Smooth muscle cell (in vitro differentiated cells): ENCODE data around the gene USP3. TPM values are rescaled to one million over a fixed set of nuclear protein-coding genes. Genes with fewer than 3 reads are reported as not detected.

Experiments
- DNase-seq: peaks from one replicate; lab custom pipeline; 2025; ENCODE audit not compliant: unreplicated experiment; lab: John Stamatoyannopoulos, UW
- H2AFZ ChIP-seq: fragments of 200-600 bp; sonication (generic); 2 replicates; pipeline ENCODE4 v1.6.0; 2016; ENCODE audit warnings: antibody characterized with exemption, low read depth, mild to moderate bottlenecking
- H3F3A ChIP-seq: fragments of 200-600 bp; sonication (generic); 2 replicates; pipeline ENCODE4 v1.6.0; 2017; ENCODE audit warnings: antibody characterized with exemption, low read depth
- H3K27ac ChIP-seq: fragments of 200-600 bp; sonication (generic); 2 replicates; pipeline ENCODE4 v1.5.1; 2016; ENCODE audit warnings: low read depth, mild to moderate bottlenecking
- H3K27me3 ChIP-seq: fragments of 200-600 bp; sonication (generic); 2 replicates; pipeline ENCODE4 v1.6.1; 2016; ENCODE audit warnings: low read depth, mild to moderate bottlenecking
- H3K36me3 ChIP-seq: fragments of 200-600 bp; sonication (generic); 2 replicates; pipeline ENCODE4 v1.5.1; 2016; ENCODE audit warnings: low read depth
- H3K4me1 ChIP-seq: fragments of 200-600 bp; sonication (generic); 2 replicates; pipeline ENCODE4 v1.5.1; 2016; ENCODE audit warnings: low read depth
- H3K4me2 ChIP-seq: fragments of 200-600 bp; sonication (generic); 2 replicates; pipeline ENCODE4 v1.6.0; 2016; ENCODE audit warnings: mild to moderate bottlenecking
- H3K4me3 ChIP-seq: fragments of 200-600 bp; sonication (generic); 2 replicates; pipeline ENCODE4 v1.5.1; 2016; ENCODE audit warnings: mild to moderate bottlenecking
- H3K79me2 ChIP-seq: fragments of 200-600 bp; sonication (generic); 2 replicates; pipeline ENCODE4 v1.6.0; 2016; ENCODE audit warnings: low read depth, mild to moderate bottlenecking
- H3K9ac ChIP-seq: fragments of 200-600 bp; sonication (generic); 2 replicates; pipeline ENCODE4 v1.6.0; 2016; ENCODE audit warnings: low read depth
- H3K9me3 ChIP-seq: fragments of 200-600 bp; sonication (generic); replicated peaks from 2 replicates; pipeline ENCODE4 v1.5.1; 2016; ENCODE audit warnings: low read depth
- H4K20me1 ChIP-seq: fragments of 200-600 bp; sonication (generic); 2 replicates; pipeline ENCODE4 v1.6.0; 2016; ENCODE audit warnings: low read depth
- CTCF ChIP-seq: fragments of 200-600 bp; sonication (generic); IDR thresholded peaks from 2 replicates; pipeline ENCODE4 v1.5.1; 2017; ENCODE audit warnings: borderline replicate concordance, mild to moderate bottlenecking, antibody characterized with exemption; ENCODE audit not compliant: insufficient read depth, poor library complexity, severe bottlenecking
- WGBS: methylation state at CpG from one replicate; pipeline ENCODE4 v1.1.7; 2016; ENCODE audit warnings: low lambda C conversion rate; 5-methylcytosine and 5-hydroxymethylcytosine counted together
- polyA plus RNA-seq: library from polyadenylated mRNA; unstranded; fragments of >200 nt; fragmentation: Nextera tagmentation; extraction: Ambion mirVana; gene quantifications from 2 replicates; pipeline ENCODE4 v1.2.1, GENCODE V29; 2016
- total RNA-seq: library from RNA; depleted of rRNA; stranded (reverse); fragments of >200 nt; gene quantifications from 2 replicates; pipeline ENCODE4 v1.2.3, GENCODE V29; 2014

USP3 gene
- total and polyA plus RNA-seq, 2 experiments from 2014 or later = 17.1 to 26.2 TPM

DNA sequence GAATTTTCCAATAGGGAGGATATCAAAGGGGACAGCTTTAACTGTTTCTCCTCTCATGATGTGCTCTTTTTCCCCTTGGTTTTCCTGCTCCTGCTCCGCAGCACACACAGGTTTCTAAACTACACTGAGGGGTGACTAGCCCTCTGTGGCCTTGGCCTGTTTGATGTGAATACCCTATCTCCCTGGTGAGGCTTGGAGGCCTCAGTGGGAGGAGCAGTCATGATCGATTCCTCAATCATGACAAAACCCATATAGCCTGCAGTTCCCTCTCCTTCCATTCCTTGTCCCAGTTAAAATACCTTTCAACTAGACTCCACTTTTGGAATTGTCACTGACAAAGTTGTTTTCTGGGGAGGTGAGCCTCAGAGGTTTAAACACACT lies 24.0 kb upstream of the USP3 start:
- Histone ChIP-seq H3K27ac (peak overlapping the region; percentile 93), H3K9me3 (no peaks in the 10 kb centered on the region)

DNA sequence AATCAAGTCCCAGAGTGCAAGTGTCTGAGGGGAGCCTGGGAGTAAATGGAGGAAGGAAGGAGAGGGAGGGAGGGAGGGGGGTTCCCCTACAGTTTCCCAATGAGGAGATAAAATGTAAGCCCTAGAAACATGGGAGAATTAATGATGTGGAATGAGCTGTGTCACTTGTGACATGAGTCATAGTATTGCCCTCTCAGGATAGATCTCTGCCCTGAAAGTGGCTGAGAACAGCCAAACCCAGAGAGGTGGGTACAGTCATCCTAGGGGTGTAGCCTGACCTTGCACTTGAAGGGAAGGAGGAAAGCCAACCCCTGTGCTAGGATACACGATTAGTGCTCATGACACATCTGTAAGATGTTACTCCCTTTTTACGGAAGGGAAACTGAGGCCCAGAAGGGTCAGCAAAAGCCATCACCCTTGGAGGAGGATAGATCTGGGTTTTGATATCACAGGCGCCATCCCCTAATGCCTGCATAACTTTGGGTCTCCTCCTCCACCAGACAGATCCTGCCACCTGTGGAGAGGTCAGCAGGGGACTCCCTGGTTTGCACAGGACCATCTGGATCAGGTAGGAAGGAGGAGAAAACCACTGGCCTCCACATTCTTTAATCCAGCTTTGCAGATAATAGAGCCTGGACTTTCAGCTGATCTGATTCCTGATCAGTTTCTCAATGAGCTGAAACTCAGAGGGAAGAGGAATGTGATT lies 23.1 kb upstream of the USP3 start:
- H3K4me2 ChIP-seq = peak overlapping the region; percentile 55
- DNase-seq = no peak
- no peaks in the 10 kb centered on the region for H3K79me2 ChIP-seq
- no peaks in the 10 kb centered on the region for H3K27me3 ChIP-seq
- H3K4me1 ChIP-seq = peaks cover 17% of the 10 kb centered on the region
- WGBS = 77% methylated on average over 3 of the region's 3 CpGs
- no peak overlapping the region for H2AFZ ChIP-seq
- H3K27ac ChIP-seq = peak overlapping the region; percentile 93
- no peaks in the 10 kb centered on the region for H4K20me1 ChIP-seq
- H3K36me3 ChIP-seq = no peaks in the 10 kb centered on the region
- no peaks in the 10 kb centered on the region for H3F3A ChIP-seq
- no peaks in the 10 kb centered on the region for H3K9me3 ChIP-seq
- TF ChIP-seq CTCF = no peak
- H3K9ac ChIP-seq = peak overlapping the region; percentile 72
- no peak overlapping the region for H3K4me3 ChIP-seq

More for the DNA sequence above, 24.0 kb upstream of the USP3 start:
- no peak for DNase-seq
- no peak overlapping the region for H3K4me3 ChIP-seq
- H3K4me2 ChIP-seq = peak overlapping the region; percentile 55
- no peaks in the 10 kb centered on the region for H3K36me3 ChIP-seq
- H4K20me1 ChIP-seq = no peaks in the 10 kb centered on the region
- no peak for TF ChIP-seq CTCF
- peak overlapping the region; percentile 72 for H3K9ac ChIP-seq
- no peak overlapping the region for H2AFZ ChIP-seq
- peaks cover 17% of the 10 kb centered on the region for H3K4me1 ChIP-seq
- WGBS = 80% methylated on average over 2 of the region's 2 CpGs
- H3K27me3 ChIP-seq = no peaks in the 10 kb centered on the region
- H3K79me2 ChIP-seq = no peaks in the 10 kb centered on the region
- no peaks in the 10 kb centered on the region for H3F3A ChIP-seq

- H3K79me2 ChIP-seq = no peaks in the 10 kb centered on the region
- no peak overlapping the region for H3K27ac ChIP-seq
- H3K4me3 ChIP-seq = no peak overlapping the region
- TF ChIP-seq CTCF = no peak
- no peaks in the 10 kb centered on the region for H3K36me3 ChIP-seq
- H3K27me3 ChIP-seq = no peaks in the 10 kb centered on the region
- H3K4me1 ChIP-seq = peaks cover 21% of the 10 kb centered on the region
- WGBS = 60% methylated on average over 7 of the region's 7 CpGs
- H3K9me3 ChIP-seq = no peaks in the 10 kb centered on the region
- no peaks in the 10 kb centered on the region for H3F3A ChIP-seq
- H3K9ac ChIP-seq = no peak overlapping the region
- no peak for DNase-seq
- H2AFZ ChIP-seq = no peak overlapping the region
- H4K20me1 ChIP-seq = no peaks in the 10 kb centered on the region
- H3K4me2 ChIP-seq = peak overlapping the region; percentile 36
Observed at GRCh38 chr15:63482874-63483323, 21.5 kb upstream of the USP3 start.
